ENCODE results near the gene EXOC7. TPM values are rescaled to one million over a fixed set of nuclear protein-coding genes. Genes with fewer than 3 reads are reported as not detected.
A peak's percentile ranks its signal among the peaks of the same experiment; 100 is the strongest.

EXOC7 gene
- total and polyA plus RNA-seq, 10 donors: 26.2 to 128 (median 90.8) TPM

DNA sequence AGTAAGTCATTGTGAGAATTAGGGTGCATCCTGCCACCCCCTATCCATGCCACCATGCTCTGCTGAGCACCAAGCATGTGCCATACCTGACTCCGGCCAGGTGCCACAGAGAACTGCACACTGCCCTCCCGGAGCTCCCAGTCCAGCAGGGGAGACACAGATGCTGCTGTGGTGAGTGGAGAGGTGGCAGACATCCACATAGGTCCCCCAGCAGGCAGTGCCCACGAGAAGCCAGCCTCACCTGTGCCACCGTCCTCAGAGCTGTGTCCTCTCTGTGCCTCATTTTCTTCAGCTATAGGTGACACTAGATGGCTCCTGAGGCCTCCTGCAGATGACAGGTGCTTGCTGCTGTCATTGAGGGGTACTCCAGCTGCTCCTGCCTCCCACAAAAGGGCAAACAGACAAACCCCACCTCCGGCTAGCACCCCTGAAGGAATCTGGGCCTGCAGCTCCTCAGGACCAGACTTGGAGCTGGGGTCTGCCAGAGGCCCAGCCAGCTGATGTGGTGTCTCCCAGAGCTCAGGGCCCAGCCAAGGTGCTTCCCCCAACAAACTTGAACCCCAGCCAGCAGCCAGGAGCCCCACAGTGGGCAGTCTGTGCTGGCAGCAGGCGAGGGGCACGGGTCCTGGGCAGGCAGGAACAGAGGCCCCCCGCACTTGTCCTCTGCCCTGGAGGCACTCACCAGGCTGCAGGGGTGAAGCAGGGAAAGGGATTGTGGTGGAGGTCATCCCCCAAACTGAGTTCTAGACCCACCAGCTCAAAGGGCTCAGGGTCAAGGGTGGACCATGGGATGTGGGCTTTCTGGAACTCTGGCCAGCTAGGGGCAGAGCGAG is 20.4 kb upstream of the EXOC7 start:
- TF ChIP-seq POLR2A (IDR thresholded peaks at IDR 0.05): no peak
- TF ChIP-seq, protein P1, sequence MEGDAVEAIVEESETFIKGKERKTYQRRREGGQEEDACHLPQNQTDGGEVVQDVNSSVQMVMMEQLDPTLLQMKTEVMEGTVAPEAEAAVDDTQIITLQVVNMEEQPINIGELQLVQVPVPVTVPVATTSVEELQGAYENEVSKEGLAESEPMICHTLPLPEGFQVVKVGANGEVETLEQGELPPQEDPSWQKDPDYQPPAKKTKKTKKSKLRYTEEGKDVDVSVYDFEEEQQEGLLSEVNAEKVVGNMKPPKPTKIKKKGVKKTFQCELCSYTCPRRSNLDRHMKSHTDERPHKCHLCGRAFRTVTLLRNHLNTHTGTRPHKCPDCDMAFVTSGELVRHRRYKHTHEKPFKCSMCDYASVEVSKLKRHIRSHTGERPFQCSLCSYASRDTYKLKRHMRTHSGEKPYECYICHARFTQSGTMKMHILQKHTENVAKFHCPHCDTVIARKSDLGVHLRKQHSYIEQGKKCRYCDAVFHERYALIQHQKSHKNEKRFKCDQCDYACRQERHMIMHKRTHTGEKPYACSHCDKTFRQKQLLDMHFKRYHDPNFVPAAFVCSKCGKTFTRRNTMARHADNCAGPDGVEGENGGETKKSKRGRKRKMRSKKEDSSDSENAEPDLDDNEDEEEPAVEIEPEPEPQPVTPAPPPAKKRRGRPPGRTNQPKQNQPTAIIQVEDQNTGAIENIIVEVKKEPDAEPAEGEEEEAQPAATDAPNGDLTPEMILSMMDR (IDR thresholded peaks at IDR 0.05 in 8 of 11, conservative IDR thresholded peaks at IDR 0.05 in 3 of 11): no peak
- TF ChIP-seq POLR2AphosphoS5 (IDR thresholded peaks at IDR 0.05): no peak
- no peak overlapping the region for H3K27ac ChIP-seq
- no peak for DNase-seq
- WGBS, 5 donors: 40 to 85% (median 73%) methylated on average over 2 to 9 of the region's 9 CpGs
- H3K4me1 ChIP-seq: peaks cover 5 to 25% (median 16%) of the 10 kb centered on the region in 6 donors
- no peak overlapping the region for H3K4me3 ChIP-seq
- intact Hi-C loops (cut with DNase I; ENCODE audit: low total_unique reads): loop anchor here (5.0 kb wide), 1 partner anchor 58 kb away; no protein-coding TSS in a partner anchor
- no peaks in the 10 kb centered on the region for H3K9me3 ChIP-seq
- no peaks in the 10 kb centered on the region for H3K36me3 ChIP-seq
- peaks cover 0 to 5% (median 0%) of the 10 kb centered on the region in 7 donors for H3K27me3 ChIP-seq (replicated peaks in 1 of 7)

DNA sequence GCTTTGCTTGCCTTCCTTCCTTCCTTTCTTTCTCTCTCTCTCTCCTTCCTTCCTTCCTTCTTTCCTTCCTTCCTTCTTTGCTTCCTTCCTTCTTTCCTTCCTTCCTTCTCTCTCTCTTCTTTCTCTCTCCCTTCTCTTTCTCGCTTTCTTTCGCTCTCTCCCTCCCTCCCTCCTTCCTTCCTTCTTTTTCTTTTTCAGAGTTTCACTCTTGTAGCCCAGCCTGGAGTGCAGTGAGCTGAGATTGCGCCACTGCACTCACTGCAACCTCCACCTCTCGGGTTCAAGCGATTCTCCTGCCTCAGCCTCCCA is 19.6 kb upstream of the EXOC7 start:
- Histone ChIP-seq H3K27ac (peak overlapping the region in 1 of 8 donors; percentile 68), H3K4me1 (peaks cover 5 to 25% (median 16%) of the 10 kb centered on the region in 6 donors), H3K36me3 (no peaks in the 10 kb centered on the region), H3K9me3 (no peaks in the 10 kb centered on the region), H3K4me3 (no peak overlapping the region), H3K27me3 (replicated peaks in 1 of 7) (peaks cover 0 to 5% (median 0%) of the 10 kb centered on the region in 7 donors)
- no peak for TF ChIP-seq POLR2AphosphoS5 (IDR thresholded peaks at IDR 0.05)
- TF ChIP-seq, protein P1 (IDR thresholded peaks at IDR 0.05 in 8 of 11, conservative IDR thresholded peaks at IDR 0.05 in 3 of 11): no peak
- TF ChIP-seq POLR2A (IDR thresholded peaks at IDR 0.05): no peak
- no peak for DNase-seq
- intact Hi-C loops (cut with DNase I; ENCODE audit: low total_unique reads): loop anchor here (5.0 kb wide), 1 partner anchor 59 kb away; no protein-coding TSS in a partner anchor
- WGBS, 5 donors: 63 to 78% (median 68%) methylated on average over 5 of the region's 5 CpGs

DNA sequence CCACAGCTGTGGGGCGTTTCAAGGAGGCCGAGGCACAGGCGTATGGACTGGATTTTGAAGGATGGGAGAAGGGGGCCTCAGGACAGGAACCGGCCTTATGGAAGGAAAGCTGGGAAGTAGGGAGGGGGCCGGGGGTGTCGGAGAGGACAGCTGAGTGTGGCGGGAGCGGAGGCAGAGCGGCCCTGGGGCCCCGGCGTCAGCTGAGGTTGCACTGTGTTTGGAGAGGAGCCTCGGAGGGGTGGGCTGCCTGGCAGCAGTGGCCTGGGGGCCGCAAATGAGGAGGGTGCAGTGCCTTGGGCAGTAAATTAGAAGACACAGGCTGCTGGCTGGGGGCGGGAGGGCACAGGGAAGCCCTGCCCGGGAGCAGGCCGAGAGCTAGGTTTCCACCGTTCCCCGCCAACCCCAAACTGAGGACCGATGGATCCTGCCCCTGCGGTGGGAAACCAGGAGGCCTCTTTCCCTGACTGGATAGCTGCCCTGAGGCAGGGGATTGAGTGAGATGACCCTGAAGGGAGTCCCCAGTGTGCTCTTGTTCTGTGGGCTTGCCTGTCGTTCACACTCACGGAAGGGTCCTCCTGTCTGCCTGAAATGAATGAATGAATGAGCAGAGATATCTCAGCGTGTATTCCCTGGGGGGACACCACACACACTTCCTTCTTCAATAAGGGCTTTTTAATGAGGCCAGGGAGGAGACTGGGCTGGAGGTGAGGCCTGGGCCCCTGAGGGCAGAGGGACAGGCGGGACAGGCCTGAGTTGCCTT is 19.0 kb upstream of the EXOC7 start:
- no peak overlapping the region for H3K4me3 ChIP-seq
- WGBS, 5 donors: 87 to 91% (median 90%) methylated on average over 22 to 24 of the region's 24 CpGs
- no peaks in the 10 kb centered on the region for H3K9me3 ChIP-seq
- H3K27ac ChIP-seq: peak overlapping the region in 3 of 8 donors; percentile 60 to 69 (median 68)
- no peaks in the 10 kb centered on the region for H3K36me3 ChIP-seq
- H3K4me1 ChIP-seq: peaks cover 5 to 25% (median 16%) of the 10 kb centered on the region in 6 donors
- TF ChIP-seq POLR2A (IDR thresholded peaks at IDR 0.05): no peak
- TF ChIP-seq POLR2AphosphoS5 (IDR thresholded peaks at IDR 0.05): no peak
- intact Hi-C loops (cut with DNase I; ENCODE audit: low total_unique reads): loop anchor here (5.0 kb wide), 1 partner anchor 60 kb away; no protein-coding TSS in a partner anchor
- no peak for DNase-seq
- H3K27me3 ChIP-seq (replicated peaks in 1 of 7): peaks cover 0 to 5% (median 0%) of the 10 kb centered on the region in 7 donors

DNA sequence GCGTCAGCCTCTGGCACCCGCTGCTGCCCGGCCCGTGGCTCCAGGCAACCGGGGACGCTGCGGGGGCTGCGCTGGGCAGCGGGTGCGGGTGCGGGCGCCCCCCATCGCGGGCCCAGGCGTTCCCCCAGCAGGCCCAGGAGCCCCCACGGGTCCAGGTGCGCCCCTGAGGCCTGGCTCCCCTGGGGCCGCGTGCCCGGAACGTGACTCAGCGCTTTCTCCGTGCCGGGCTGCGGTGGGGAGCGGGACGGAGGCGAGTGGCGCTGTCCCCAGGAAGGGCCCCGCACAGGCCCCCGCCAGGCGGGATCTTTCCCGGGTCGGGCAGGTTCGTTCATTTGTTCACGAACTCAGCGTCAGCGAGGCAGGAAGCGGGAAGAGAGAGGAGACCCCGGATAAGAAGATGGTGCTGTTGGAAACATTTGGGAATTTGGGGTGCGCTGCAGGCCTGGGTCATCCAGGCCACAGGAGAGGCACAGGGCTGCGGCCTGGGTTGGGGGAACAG is 18.4 kb upstream of the EXOC7 start:
- DNase-seq: peak; percentile 82
- WGBS, 5 donors: 18 to 41% (median 28%) methylated on average over 20 to 42 of the region's 42 CpGs
- intact Hi-C loops (cut with DNase I; ENCODE audit: low total_unique reads): loop anchor here (5.0 kb wide), 1 partner anchor 60 kb away; no protein-coding TSS in a partner anchor
- Histone ChIP-seq H3K4me3 (peak overlapping the region in 7 of 8 donors; percentile 18 to 68 (median 36)), H3K4me1 (peaks cover 5 to 25% (median 16%) of the 10 kb centered on the region in 6 donors), H3K27ac (peak overlapping the region in 6 of 8 donors; percentile 36 to 69 (median 58)), H3K27me3 (replicated peaks in 1 of 7) (peaks cover 0 to 5% (median 0%) of the 10 kb centered on the region in 7 donors), H3K36me3 (no peaks in the 10 kb centered on the region), H3K9me3 (no peaks in the 10 kb centered on the region)
- TF ChIP-seq, protein P1 (IDR thresholded peaks at IDR 0.05 in 8 of 11, conservative IDR thresholded peaks at IDR 0.05 in 3 of 11): no peak
- TF ChIP-seq POLR2AphosphoS5 (IDR thresholded peaks at IDR 0.05) (peak in 1 of 3 donors; percentile 6), POLR2A (IDR thresholded peaks at IDR 0.05) (no peak)
